Endothelial cell (in vitro differentiated cells): ENCODE measurements around the gene FMNL1. TPM values are rescaled to one million over a fixed set of nuclear protein-coding genes. Genes with fewer than 3 reads are reported as not detected.
A peak's percentile ranks its signal among the peaks of the same experiment; 100 is the strongest.

Source experiments
- DNase-seq: peaks from one replicate; pipeline ENCODE4 v3.0.0; 2021; ENCODE audit warnings: low spot score
- H3K27ac Mint-ChIP-seq: one replicate; pipeline ENCODE4 v1.8.0; 2021; ENCODE audit warnings: mixed read lengths, inconsistent platforms; ENCODE audit not compliant: unreplicated experiment
- H3K27me3 Mint-ChIP-seq: one replicate; pipeline ENCODE4 v1.8.0; 2021; ENCODE audit warnings: mild to moderate bottlenecking, moderate library complexity, mixed read lengths, inconsistent platforms; ENCODE audit not compliant: unreplicated experiment
- H3K36me3 Mint-ChIP-seq: one replicate; pipeline ENCODE4 v1.8.0; 2021; ENCODE audit warnings: mild to moderate bottlenecking, low read depth, mixed read lengths, inconsistent platforms; ENCODE audit not compliant: unreplicated experiment
- H3K4me1 Mint-ChIP-seq: one replicate; pipeline ENCODE4 v1.8.0; 2021; ENCODE audit warnings: mild to moderate bottlenecking, mixed read lengths, inconsistent platforms; ENCODE audit not compliant: unreplicated experiment
- H3K4me3 Mint-ChIP-seq: one replicate; pipeline ENCODE4 v1.8.0; 2021; ENCODE audit warnings: mild to moderate bottlenecking, mixed read lengths, inconsistent platforms; ENCODE audit not compliant: unreplicated experiment
- H3K9me3 Mint-ChIP-seq: one replicate; pipeline ENCODE4 v1.8.0; 2021; ENCODE audit warnings: mixed read lengths, inconsistent platforms; ENCODE audit not compliant: unreplicated experiment
- CTCF ChIP-seq: fragments of 200-600 bp; sonication (generic); IDR thresholded peaks from one replicate; pipeline ENCODE4 v1.5.0; 2021; ENCODE audit warnings: antibody characterized with exemption; ENCODE audit not compliant: unreplicated experiment
- total RNA-seq: library from RNA; stranded (reverse); fragmentation: NEBNext Ultra II Directional; extraction: Animal tissue kit (Norgen Biotek cat#: 25700); gene quantifications from one replicate; pipeline ENCODE4 v1.2.1, GENCODE V29; 2021; ENCODE audit not compliant: unreplicated experiment

Gene FMNL1
- total RNA-seq, 1 donor from 2014 or later, result 103 TPM

GRCh38 chr17:45261577-45262515 is 40.2 kb downstream of the FMNL1 start, which contains the start of gene SPATA32:
TSS of gene SPATA32 (minus strand) at chr17:45262094. CDS start at chr17:45262016, 78 bp downstream.
- Mint-ChIP-seq H3K27me3 (peaks cover 7% of the 10 kb centered on the region), H3K36me3 (peaks cover 3% of the 10 kb centered on the region), H3K9me3 (no peaks in the 10 kb centered on the region), H3K4me3 (peak within 1 kb of the TSS; percentile 25), H3K27ac (no peak within 1 kb of the TSS), H3K4me1 (peaks cover 5% of the 10 kb centered on the region)
- no peak for TF ChIP-seq CTCF
- peak; percentile 37 for DNase-seq

- Mint-ChIP-seq H3K27ac (no peak overlapping the region), H3K4me3 (peak overlapping the region; percentile 25), H3K4me1 (no peaks in the 10 kb centered on the region), H3K36me3 (peaks cover 8% of the 10 kb centered on the region), H3K9me3 (no peaks in the 10 kb centered on the region), H3K27me3 (peaks cover 5% of the 10 kb centered on the region)
- TF ChIP-seq CTCF, result no peak
- no peak for DNase-seq
Measured at GRCh38 chr17:45262516-45263476, 41.1 kb downstream of the FMNL1 start.

GRCh38 chr17:45263477-45263860 is 41.8 kb downstream of the FMNL1 start:
- Mint-ChIP-seq H3K27ac (no peak overlapping the region), H3K4me1 (no peaks in the 10 kb centered on the region), H3K4me3 (no peak overlapping the region), H3K9me3 (no peaks in the 10 kb centered on the region), H3K27me3 (peaks cover 5% of the 10 kb centered on the region), H3K36me3 (peaks cover 12% of the 10 kb centered on the region)
- DNase-seq, result no peak
- TF ChIP-seq CTCF, result no peak

- peaks cover 12% of the 10 kb centered on the region for H3K36me3 Mint-ChIP-seq
- H3K27me3 Mint-ChIP-seq, result peaks cover 5% of the 10 kb centered on the region
- DNase-seq, result no peak
- no peaks in the 10 kb centered on the region for H3K4me1 Mint-ChIP-seq
- H3K4me3 Mint-ChIP-seq, result no peak overlapping the region
- TF ChIP-seq CTCF, result no peak
- H3K27ac Mint-ChIP-seq, result no peak overlapping the region
- no peaks in the 10 kb centered on the region for H3K9me3 Mint-ChIP-seq
Measured at GRCh38 chr17:45264430-45264829, 42.7 kb downstream of the FMNL1 start.
